Left ventricle myocardium superior (tissue), 1 donor: Measurements from ENCODE around the gene RDX. TPM values are rescaled to one million over a fixed set of nuclear protein-coding genes. Genes with fewer than 3 reads are reported as not detected.
A peak's percentile ranks its signal among the peaks of the same experiment; 100 is the strongest.
"Not testable (repeated sequence)": the region's sequence is repeated elsewhere in the genome, so short reads cannot be mapped to it uniquely, and the experiment has no call there.

ENCODE experiments used
- ATAC-seq: fragments of 200-7000 bp; cut with Tn5 transposase; one replicate; pipeline ENCODE4 v1.9.1; 2020; ENCODE audit warnings: mild to moderate bottlenecking, moderate library complexity
- DNase-seq: peaks from one replicate; pipeline ENCODE4 v3.0.0-alpha.2; 2020
- intact Hi-C: fragments of 100-400 bp; cut with micrococcal nuclease; formaldehyde crosslinking; loops from one replicate; pipeline ENCODE4 v1.11.0; 2022
- total RNA-seq: library from RNA; stranded (reverse); fragmentation: NEBNext Ultra II Directional; extraction: Animal tissue kit (Norgen Biotek cat#: 25700); gene quantifications from one replicate; pipeline ENCODE4 v1.2.1, GENCODE V29; 2021
- donor health status: DM: no; HTN: yes; CAD: no; lungs with severe emphysema.

Gene RDX
- total RNA-seq, 1 donor from 2014 or later = 117 TPM

- no peak for ATAC-seq
- intact Hi-C loops = no loop called here
- no peak for DNase-seq
Observed at GRCh38 chr11:110217936-110218335, 78.5 kb downstream of the RDX start.

GRCh38 chr11:110217223-110217877, 79.1 kb downstream of the RDX start:
- intact Hi-C loops = no loop called here
- no peak for ATAC-seq
- DNase-seq = no peak

GRCh38 chr11:110209313-110209694, 87.1 kb downstream of the RDX start:
- ATAC-seq, DNase-seq: not testable (repeated sequence)
- intact Hi-C loops = loop anchor here (10.0 kb wide), 1 partner anchor 1025 kb away; no protein-coding TSS in a partner anchor

- intact Hi-C loops = loop anchor here (10.0 kb wide), 1 partner anchor 1026 kb away; no protein-coding TSS in a partner anchor
- DNase-seq = peak; percentile 45
Observed at GRCh38 chr11:110208678-110209312, 87.6 kb downstream of the RDX start.

GRCh38 chr11:110207123-110207522, 89.3 kb downstream of the RDX start:
- ATAC-seq (no peak), DNase-seq (no peak)
- intact Hi-C loops = loop anchor here (10.0 kb wide), 1 partner anchor 1028 kb away; no protein-coding TSS in a partner anchor

More at GRCh38 chr11:110208678-110209312, 87.6 kb downstream of the RDX start:
- not testable (repeated sequence) for ATAC-seq

GRCh38 chr11:110200836-110201235, 95.6 kb downstream of the RDX start:
- intact Hi-C loops = loop anchor here (2.0 to 10.0 kb wide), 2 partner anchors 166 to 1034 kb away; no protein-coding TSS in a partner anchor

GRCh38 chr11:110200241-110200640, 96.2 kb downstream of the RDX start:
- no peak for DNase-seq
- ATAC-seq = no peak
- intact Hi-C loops = loop anchor here (2.0 to 10.0 kb wide), 2 partner anchors 167 to 1035 kb away; no protein-coding TSS in a partner anchor

More at GRCh38 chr11:110200836-110201235, 95.6 kb downstream of the RDX start:
- DNase-seq = no peak
- no peak for ATAC-seq

GRCh38 chr11:110199184-110199981, 97.0 kb downstream of the RDX start:
- intact Hi-C loops = loop anchor here (10.0 kb wide), 1 partner anchor 255 kb away; no protein-coding TSS in a partner anchor
- no peak for ATAC-seq
- no peak for DNase-seq

GRCh38 chr11:110198031-110198729, 98.2 kb downstream of the RDX start:
- DNase-seq (no peak), ATAC-seq (no peak)
- intact Hi-C loops = loop anchor here (10.0 kb wide), 1 partner anchor 253 kb away; no protein-coding TSS in a partner anchor

GRCh38 chr11:110196884-110197420, 99.5 kb downstream of the RDX start:
- DNase-seq (no peak), ATAC-seq (no peak)
- intact Hi-C loops = loop anchor here (10.0 kb wide), 1 partner anchor 252 kb away; no protein-coding TSS in a partner anchor

- intact Hi-C loops = loop anchor here (10.0 kb wide), 1 partner anchor 251 kb away; no protein-coding TSS in a partner anchor
Observed at GRCh38 chr11:110196241-110196754, 100.1 kb downstream of the RDX start.

GRCh38 chr11:110194211-110194766, 102.1 kb downstream of the RDX start:
- ATAC-seq, DNase-seq: not testable (repeated sequence)
- intact Hi-C loops = loop anchor here (10.0 kb wide), 1 partner anchor 249 kb away; no protein-coding TSS in a partner anchor

More at GRCh38 chr11:110196241-110196754, 100.1 kb downstream of the RDX start:
- ATAC-seq (no peak), DNase-seq (no peak)

- not testable (repeated sequence) for DNase-seq, ATAC-seq
- intact Hi-C loops = loop anchor here (10.0 kb wide), 1 partner anchor 248 kb away; no protein-coding TSS in a partner anchor
Observed at GRCh38 chr11:110192604-110193282, 103.7 kb downstream of the RDX start.

GRCh38 chr11:110190885-110191284, 105.5 kb downstream of the RDX start:
- DNase-seq (no peak), ATAC-seq (no peak)
- intact Hi-C loops = loop anchor here (10.0 kb wide), 1 partner anchor 246 kb away; no protein-coding TSS in a partner anchor

GRCh38 chr11:110187731-110188130, 108.7 kb downstream of the RDX start:
- ATAC-seq (no peak), DNase-seq (no peak)
- intact Hi-C loops = no loop called here

- DNase-seq (no peak), ATAC-seq (no peak)
- intact Hi-C loops = no loop called here
Observed at GRCh38 chr11:110186867-110187266, 109.5 kb downstream of the RDX start.

- DNase-seq (no peak), ATAC-seq (no peak)
- intact Hi-C loops = no loop called here
Observed at GRCh38 chr11:110186456-110186855, 110.0 kb downstream of the RDX start.
